Subcutaneous abdominal adipose tissue (tissue), 5 donors: Measurements from ENCODE around the gene UCHL1.

Experiments
- H3K27ac ChIP-seq: one replicate; pipeline ENCODE4 v1.7.0; 2013; ENCODE audit warnings: low read depth, mild to moderate bottlenecking, inconsistent platforms, low read length, moderate library complexity
- H3K27me3 ChIP-seq, 5 donors: one replicate each; pipeline ENCODE4 v1.7.0; 2013; ENCODE audit warnings: low read length in 5 of 5, inconsistent platforms in 1 of 5; ENCODE audit not compliant: control insufficient read depth in 5 of 5, insufficient read depth in 4 of 5
- H3K36me3 ChIP-seq, 5 donors: one replicate each; pipeline ENCODE4 v1.7.0; 2013; ENCODE audit warnings: low read length in 5 of 5; ENCODE audit not compliant: control insufficient read depth in 5 of 5, insufficient read depth in 5 of 5
- H3K4me1 ChIP-seq, 5 donors: one replicate each; pipeline ENCODE4 v1.7.0; 2013; ENCODE audit warnings: low read length in 5 of 5, mild to moderate bottlenecking in 3 of 5, moderate library complexity in 1 of 5; ENCODE audit not compliant: control insufficient read depth in 5 of 5, insufficient read depth in 5 of 5
- H3K4me3 ChIP-seq, 5 donors: one replicate each; pipeline ENCODE4 v1.7.0; 2013; ENCODE audit warnings: low read length in 5 of 5, low read depth in 1 of 5
- H3K9ac ChIP-seq, 5 donors: one replicate each; pipeline ENCODE4 v1.7.0; 2013; ENCODE audit warnings: low read length in 5 of 5, mild to moderate bottlenecking in 4 of 5, moderate library complexity in 3 of 5
- H3K9me3 ChIP-seq, 5 donors: one replicate each; pipeline ENCODE4 v1.7.0; 2013; ENCODE audit warnings: low read length in 5 of 5; ENCODE audit not compliant: control insufficient read depth in 5 of 5
- donor health status: healthy.
- donor health status: healthy.
- donor health status: healthy.
- donor health status: healthy.
- donor health status: healthy.

Gene UCHL1

GRCh38 chr4:41232856-41233255 lies 23.9 kb upstream of the UCHL1 start:
- H3K4me3 ChIP-seq: no peak overlapping the region
- H3K27me3 ChIP-seq: no peaks in the 10 kb centered on the region
- no peak overlapping the region for H3K27ac ChIP-seq
- no peaks in the 10 kb centered on the region for H3K4me1 ChIP-seq
- no peaks in the 10 kb centered on the region for H3K9me3 ChIP-seq
- no peaks in the 10 kb centered on the region for H3K36me3 ChIP-seq
- no peak overlapping the region for H3K9ac ChIP-seq

- H3K4me3 ChIP-seq: no peak overlapping the region
- no peaks in the 10 kb centered on the region for H3K4me1 ChIP-seq
- peaks cover 0 to 5% (median 0%) of the 10 kb centered on the region in 5 donors for H3K9me3 ChIP-seq
- H3K36me3 ChIP-seq: no peaks in the 10 kb centered on the region
- no peak overlapping the region for H3K9ac ChIP-seq
- H3K27me3 ChIP-seq: no peaks in the 10 kb centered on the region
- no peak overlapping the region for H3K27ac ChIP-seq
These were observed 20.7 kb upstream of the UCHL1 start for GRCh38 chr4:41236032-41236431.

GRCh38 chr4:41236508-41236907 lies 20.2 kb upstream of the UCHL1 start:
- Histone ChIP-seq H3K27me3 (no peaks in the 10 kb centered on the region), H3K4me1 (no peaks in the 10 kb centered on the region), H3K36me3 (no peaks in the 10 kb centered on the region), H3K9me3 (peaks cover 0 to 5% (median 0%) of the 10 kb centered on the region in 5 donors), H3K9ac (no peak overlapping the region), H3K4me3 (no peak overlapping the region), H3K27ac (no peak overlapping the region)

DNA sequence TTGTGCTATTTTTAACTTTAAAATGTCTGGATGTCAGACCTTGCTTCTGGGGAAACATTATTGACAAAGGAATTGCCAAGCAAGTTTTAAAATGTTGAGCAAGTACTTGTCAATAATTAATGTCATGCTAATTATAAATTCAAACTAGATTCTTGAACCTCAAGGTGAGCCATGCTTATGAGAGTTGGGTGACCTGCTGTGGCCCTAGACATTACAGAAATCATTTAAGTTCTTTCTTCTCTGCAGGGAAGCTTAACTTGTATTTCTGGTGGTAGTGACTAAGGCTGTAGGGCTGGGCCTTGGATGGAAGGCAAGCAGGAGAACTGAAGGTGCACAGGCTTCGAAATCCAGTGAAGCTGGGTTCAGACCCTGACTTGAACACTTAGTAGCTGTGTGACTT lies 14.8 kb upstream of the UCHL1 start:
- Histone ChIP-seq H3K27ac (no peak overlapping the region), H3K27me3 (no peaks in the 10 kb centered on the region), H3K4me1 (no peaks in the 10 kb centered on the region), H3K4me3 (no peak overlapping the region), H3K9ac (no peak overlapping the region), H3K9me3 (peaks cover 0 to 5% (median 0%) of the 10 kb centered on the region in 5 donors), H3K36me3 (no peaks in the 10 kb centered on the region)

- Histone ChIP-seq H3K27ac (no peak overlapping the region), H3K9ac (no peak overlapping the region), H3K4me3 (no peak overlapping the region), H3K9me3 (no peaks in the 10 kb centered on the region), H3K36me3 (no peaks in the 10 kb centered on the region), H3K27me3 (no peaks in the 10 kb centered on the region), H3K4me1 (no peaks in the 10 kb centered on the region)
These were observed 10.7 kb upstream of the UCHL1 start for GRCh38 chr4:41245983-41246382.

DNA sequence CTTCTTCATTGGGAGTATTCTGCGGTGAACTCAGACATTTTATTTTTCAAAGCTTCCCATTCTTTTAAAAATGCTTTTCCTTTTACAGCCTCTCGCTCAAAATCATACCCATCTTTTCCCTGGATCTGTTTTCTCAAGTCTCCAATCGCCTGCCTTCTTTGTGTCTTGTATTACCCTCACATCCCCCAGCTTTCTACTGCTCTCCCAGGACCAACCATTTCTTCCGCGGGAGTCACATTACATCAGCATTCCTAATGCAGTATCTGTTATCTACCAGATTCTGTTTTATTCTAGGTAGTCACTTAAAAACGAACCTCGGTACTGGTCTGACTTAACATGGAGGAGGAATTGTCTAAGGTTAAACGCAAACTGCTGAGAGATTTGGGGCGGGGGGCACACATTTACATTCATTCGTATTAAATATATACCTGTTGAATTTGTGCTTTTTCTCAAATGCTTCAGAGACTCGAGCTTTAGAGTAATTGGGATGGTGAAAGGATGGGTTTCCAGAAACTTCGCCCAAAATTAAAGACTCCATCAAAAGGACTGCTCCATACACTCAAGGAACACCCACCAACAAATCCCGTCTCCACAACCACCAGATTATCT lies 493 bp upstream of the UCHL1 start:
- H3K9me3 ChIP-seq: no peaks in the 10 kb centered on the region
- H3K4me3 ChIP-seq: peak overlapping the region in 4 of 5 donors; percentile 61 to 71 (median 66)
- H3K9ac ChIP-seq: no peak overlapping the region
- H3K27ac ChIP-seq: no peak overlapping the region
- peaks cover 0 to 2% (median 0%) of the 10 kb centered on the region in 5 donors for H3K36me3 ChIP-seq
- peaks cover 0 to 27% (median 20%) of the 10 kb centered on the region in 5 donors for H3K4me1 ChIP-seq
- H3K27me3 ChIP-seq: peaks cover 0 to 8% (median 5%) of the 10 kb centered on the region in 5 donors

DNA sequence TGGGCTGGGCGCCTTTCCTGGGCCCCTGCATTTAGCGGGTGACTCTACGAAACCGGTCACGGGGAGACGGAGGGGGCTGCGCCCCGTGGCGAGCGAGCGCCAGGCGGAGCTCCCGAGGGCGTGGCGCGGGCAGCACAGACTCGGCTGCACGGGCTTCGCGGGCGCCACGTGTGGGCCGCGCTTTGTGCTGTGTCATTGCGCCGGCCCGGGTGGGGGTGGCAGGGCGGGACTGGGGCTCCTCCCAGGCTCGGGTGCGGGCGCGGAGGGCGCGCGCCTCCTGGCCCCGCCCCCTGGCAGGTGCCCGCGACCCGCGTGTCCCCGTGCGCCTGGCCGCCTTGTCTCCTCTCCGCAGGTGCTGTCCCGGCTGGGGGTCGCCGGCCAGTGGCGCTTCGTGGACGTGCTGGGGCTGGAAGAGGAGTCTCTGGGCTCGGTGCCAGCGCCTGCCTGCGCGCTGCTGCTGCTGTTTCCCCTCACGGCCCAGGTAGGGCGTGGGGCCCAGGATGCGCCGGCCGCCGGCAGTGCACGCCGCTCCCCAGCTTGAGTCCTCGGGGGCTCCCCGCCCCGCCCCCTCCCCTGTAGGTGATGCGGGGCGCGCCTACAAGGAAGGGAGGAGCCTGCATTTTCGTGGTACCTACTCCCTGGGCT lies 651 bp downstream of the UCHL1 start:
- H3K27me3 ChIP-seq: peaks cover 0 to 8% (median 5%) of the 10 kb centered on the region in 5 donors
- peak overlapping the region in 3 of 5 donors; percentile 43 to 59 (median 46) for H3K9ac ChIP-seq

DNA sequence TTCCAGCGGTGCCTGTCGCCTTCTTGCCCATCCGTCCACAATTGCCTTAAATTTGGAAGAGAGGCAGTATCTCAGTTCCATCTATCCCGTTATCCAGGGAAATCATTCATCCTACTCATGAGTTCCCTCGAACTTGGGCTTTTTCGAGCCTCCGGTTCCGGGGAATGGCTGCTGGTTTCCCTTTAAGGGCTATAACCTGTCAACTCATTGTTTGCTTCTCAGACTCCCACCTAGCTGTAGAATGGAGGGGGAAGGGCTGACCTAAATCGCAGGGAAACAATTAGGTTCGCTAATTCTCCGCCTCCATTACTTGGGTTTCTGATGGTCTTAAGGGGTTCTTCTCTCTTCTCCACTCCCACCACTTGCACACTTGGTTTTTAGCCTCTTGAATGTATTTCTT lies 1.2 kb downstream of the UCHL1 start:
- H3K36me3 ChIP-seq: peaks cover 0 to 6% (median 0%) of the 10 kb centered on the region in 5 donors
- no peak overlapping the region for H3K9ac ChIP-seq
- H3K4me1 ChIP-seq: peaks cover 0 to 23% (median 18%) of the 10 kb centered on the region in 5 donors
- peaks cover 0 to 8% (median 5%) of the 10 kb centered on the region in 5 donors for H3K27me3 ChIP-seq
- H3K27ac ChIP-seq: no peak overlapping the region
- no peaks in the 10 kb centered on the region for H3K9me3 ChIP-seq
- H3K4me3 ChIP-seq: peak overlapping the region; percentile 22 to 71 (median 63)

More for the DNA sequence above, 651 bp downstream of the UCHL1 start:
- Histone ChIP-seq H3K4me1 (peaks cover 0 to 23% (median 18%) of the 10 kb centered on the region in 5 donors), H3K9me3 (no peaks in the 10 kb centered on the region), H3K27ac (no peak overlapping the region), H3K4me3 (peak overlapping the region; percentile 22 to 71 (median 63)), H3K36me3 (peaks cover 0 to 6% (median 0%) of the 10 kb centered on the region in 5 donors)

DNA sequence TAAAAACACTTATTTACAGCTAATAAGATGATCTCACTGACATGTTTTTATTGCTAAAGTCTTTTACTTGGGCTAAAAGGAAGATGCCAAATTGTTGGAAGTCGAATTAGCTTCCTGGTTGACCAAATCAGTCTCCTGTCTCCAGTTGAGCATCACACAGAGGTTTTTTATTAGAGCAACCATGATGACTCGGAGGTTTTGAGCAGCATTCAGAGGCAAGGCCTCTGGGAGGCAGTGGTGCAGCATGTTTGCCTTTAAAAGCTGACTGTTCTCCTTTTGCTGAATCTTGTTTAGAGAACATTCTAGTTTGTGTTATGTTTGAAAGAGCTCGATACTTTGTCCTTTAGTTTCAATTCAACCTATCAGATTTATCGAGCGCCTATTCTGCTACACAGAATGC lies 2.1 kb downstream of the UCHL1 start:
- Histone ChIP-seq H3K27ac (no peak overlapping the region), H3K9ac (no peak overlapping the region), H3K4me1 (peaks cover 0 to 23% (median 18%) of the 10 kb centered on the region in 5 donors), H3K36me3 (peaks cover 0 to 13% (median 2%) of the 10 kb centered on the region in 5 donors), H3K4me3 (no peak overlapping the region), H3K27me3 (peaks cover 0 to 8% (median 5%) of the 10 kb centered on the region in 5 donors), H3K9me3 (no peaks in the 10 kb centered on the region)

GRCh38 chr4:41260116-41260733 lies 3.5 kb downstream of the UCHL1 start:
- H3K4me3 ChIP-seq: no peak overlapping the region
- H3K27me3 ChIP-seq: peaks cover 0 to 8% (median 5%) of the 10 kb centered on the region in 5 donors
- no peak overlapping the region for H3K27ac ChIP-seq
- H3K36me3 ChIP-seq: peaks cover 0 to 24% (median 2%) of the 10 kb centered on the region in 5 donors
- no peaks in the 10 kb centered on the region for H3K9me3 ChIP-seq
- no peak overlapping the region for H3K9ac ChIP-seq
- peaks cover 0 to 23% (median 18%) of the 10 kb centered on the region in 5 donors for H3K4me1 ChIP-seq
